ENCODE results near the gene LCE1E. TPM values are rescaled to one million over a fixed set of nuclear protein-coding genes. Genes with fewer than 3 reads are reported as not detected.

The LCE1E gene
- total RNA-seq, 4 donors from 2014 or later, result not detected

GRCh38 chr1:152836870-152837269 is 50.8 kb downstream of the LCE1E start:
- Histone ChIP-seq H3K9me3 (no peaks in the 10 kb centered on the region), H3K36me3 (no peaks in the 10 kb centered on the region), H3K27ac (no peak overlapping the region), H3K4me1 (no peaks in the 10 kb centered on the region), H3K27me3 (no peaks in the 10 kb centered on the region), H3K4me3 (no peak overlapping the region)
- intact Hi-C loops (cut with DNase I; ENCODE audit: low total_unique reads), result no loop called here
- ATAC-seq, result no peak
- DNase-seq, result no peak
- in situ Hi-C loops (cut with MboI; ENCODE audit: low sequenced_read_pairs in 4 of 4), result no loop called here
- TF ChIP-seq POLR2A (IDR thresholded peaks at IDR 0.05), result no peak
- TF ChIP-seq CTCF (IDR thresholded peaks at IDR 0.05 in 4 of 5, conservative IDR thresholded peaks at IDR 0.05 in 1 of 5), result no peak

Other genes with a start within 250 kb of the LCE1E start
- not detected for gene LCE3E, start 219.5 kb upstream of the LCE1E start, total RNA-seq
- not detected for gene LCE3D, start 205.7 kb upstream of the LCE1E start, total RNA-seq
- gene LCE3C, start 186.0 kb upstream of the LCE1E start, total RNA-seq, result not detected
- gene LCE3B, start 172.4 kb upstream of the LCE1E start, total RNA-seq, result not detected
- not detected for gene LCE3A, start 163.2 kb upstream of the LCE1E start, total RNA-seq
- not detected for gene LCE2D, start 122.9 kb upstream of the LCE1E start, total RNA-seq
- gene LCE2C, start 111.0 kb upstream of the LCE1E start, total RNA-seq, result not detected
- not detected for gene LCE2B, start 100.1 kb upstream of the LCE1E start, total RNA-seq
- not detected for gene LCE2A, start 87.9 kb upstream of the LCE1E start, total RNA-seq
- not detected for gene LCE4A, start 78.1 kb upstream of the LCE1E start, total RNA-seq
- not detected for gene KPRP, start 28.2 kb upstream of the LCE1E start, total RNA-seq
- gene LCE1F, start 11.1 kb upstream of the LCE1E start, total RNA-seq, result not detected
- gene LCE1D, start 10.5 kb downstream of the LCE1E start, total RNA-seq, result not detected
- not detected for gene LCE1C, start 20.4 kb downstream of the LCE1E start, total RNA-seq
- not detected for gene LCE1B, start 25.7 kb downstream of the LCE1E start, total RNA-seq
- gene LCE1A, start 41.2 kb downstream of the LCE1E start, total RNA-seq, result not detected
- not detected for gene LCE6A, start 56.6 kb downstream of the LCE1E start, total RNA-seq
- not detected for gene LCE7A, start 73.7 kb downstream of the LCE1E start, total RNA-seq
- gene SMCP, start 92.1 kb downstream of the LCE1E start, total RNA-seq, result not detected
- not detected for gene IVL, start 122.3 kb downstream of the LCE1E start, total RNA-seq
- not detected for gene SPRR5, start 160.9 kb downstream of the LCE1E start, total RNA-seq
- gene SPRR4, start 184.4 kb downstream of the LCE1E start, total RNA-seq, result not detected
- gene SPRR1A, start 197.8 kb downstream of the LCE1E start, total RNA-seq, result not detected
- gene SPRR3, start 215.5 kb downstream of the LCE1E start, total RNA-seq, result not detected
- gene SPRR1B, start 244.9 kb downstream of the LCE1E start, total RNA-seq, result not detected

All from gastrocnemius medialis (tissue), 4 donors.